HepG2 (cell line): ENCODE measurements around the gene CALN1. TPM values are rescaled to one million over a fixed set of nuclear protein-coding genes. Genes with fewer than 3 reads are reported as not detected.

Experiments used
- ATAC-seq: fragments of 200-7000 bp; cut with Tn5 transposase; 3 replicates; pipeline ENCODE4 v1.9.1; 2020; ENCODE audit warnings: mild to moderate bottlenecking, moderate library complexity
- BruUV-seq: library from RNA; stranded (reverse); fragments of 400-500 nt; replicated peaks from 2 replicates; lab custom pipeline; 2021; lab: Mats Ljungman, UMichigan
- CTCF ChIA-PET: fragments of 300-600 bp; formaldehyde crosslinking; extraction: SDS; loops from one replicate; lab custom pipeline; 2021; ENCODE audit warnings: low total read pairs, inconsistent platforms, low intra/inter-chr PET ratio; lab: Yijun Ruan, JAX
- POLR2A ChIA-PET: fragments of 350-600 bp; sonication (Branson Sonifier 250); formaldehyde crosslinking; loops from one replicate; lab custom pipeline; 2020; ENCODE audit warnings: antibody characterized with exemption, inconsistent platforms; lab: Yijun Ruan, JAX
- DNase-seq: peaks from one replicate; pipeline ENCODE4 v3.0.0-alpha.2; 2015; ENCODE audit warnings: low spot score
- FAIRE-seq: peaks from 3 replicates; lab custom pipeline; 2011; peaks lifted over from hg19 to GRCh38; lab: Jason Lieb, UNC
- H2AFZ ChIP-seq: one replicate; pipeline ENCODE4 v1.6.1; 2011; ENCODE audit warnings: low read length, inconsistent platforms
- H3K27ac ChIP-seq: fragments of 300-600 bp; 3 replicates; pipeline ENCODE4 v1.8.0; 2011; ENCODE audit warnings: mixed run types, mild to moderate bottlenecking, mixed read lengths, low read length, inconsistent platforms; ENCODE audit not compliant: insufficient read depth; ENCODE audit errors: extremely low read length
- H3K27me3 ChIP-seq, 2 experiments: fragments of 200-600 bp in 1 of 2; 2 replicates in 1 of 2; 3 replicates in 1 of 2; pipeline versions ENCODE4 v1.6.0 to v1.8.0; 2011; ENCODE audit warnings: low read length in 2 of 2, mild to moderate bottlenecking in 2 of 2, moderate library complexity in 2 of 2, inconsistent platforms in 1 of 2; ENCODE audit not compliant: insufficient read depth in 2 of 2, control insufficient read depth in 1 of 2
- H3K36me3 ChIP-seq, 2 experiments: fragments of 200-600 bp in 1 of 2; replicated peaks in 1 of 2; 2 replicates in 1 of 2; 3 replicates in 1 of 2; pipeline versions ENCODE4 v1.5.1 to v1.8.0; 2011; ENCODE audit warnings: low read length in 2 of 2, inconsistent platforms in 1 of 2; ENCODE audit not compliant: insufficient read depth in 2 of 2, control insufficient read depth in 1 of 2
- H3K4me1 ChIP-seq: 2 replicates; pipeline ENCODE4 v1.5.1; 2012; ENCODE audit warnings: low read length, inconsistent platforms; ENCODE audit not compliant: insufficient read depth
- H3K4me2 ChIP-seq: 2 replicates; pipeline ENCODE4 v1.6.0; 2011; ENCODE audit warnings: low read depth, low read length, inconsistent platforms
- H3K4me3 ChIP-seq, 3 experiments: fragments of 200-600 bp in 1 of 3; sonication (generic), shearing (Covaris generic) in 1 of 3; replicated peaks in 1 of 3; 2 replicates each; pipeline ENCODE4 v1.5.1; 2011 to 2016; ENCODE audit warnings: low read length in 3 of 3, inconsistent platforms in 2 of 3, low read depth in 2 of 3, mild to moderate bottlenecking in 2 of 3, control low read depth in 1 of 3, mixed read lengths in 1 of 3; ENCODE audit not compliant: insufficient read depth in 1 of 3
- H3K79me2 ChIP-seq: one replicate; pipeline ENCODE4 v1.6.1; 2011; ENCODE audit warnings: low read length, inconsistent platforms; ENCODE audit not compliant: insufficient read depth
- H3K9ac ChIP-seq: 2 replicates; pipeline ENCODE4 v1.6.0; 2011; ENCODE audit warnings: mild to moderate bottlenecking, low read depth, low read length, inconsistent platforms; ENCODE audit not compliant: insufficient read depth
- H3K9me3 ChIP-seq: 2 replicates; pipeline ENCODE4 v1.5.1; 2012; ENCODE audit warnings: mild to moderate bottlenecking, low read length
- H4K20me1 ChIP-seq: 2 replicates; pipeline ENCODE4 v1.6.0; 2011; ENCODE audit warnings: inconsistent platforms, mild to moderate bottlenecking, low read length, moderate library complexity; ENCODE audit not compliant: insufficient read depth
- ADNP ChIP-seq: sonication (generic); formaldehyde crosslinking; IDR thresholded peaks from 2 replicates; pipeline ENCODE4 v1.4.0; 2020; ENCODE audit warnings: missing genetic modification reagents
- FOXA1 ChIP-seq, 2 experiments: fragments of 450-650 bp in 1 of 2; sonication (generic) in 1 of 2; formaldehyde crosslinking in 1 of 2; IDR thresholded peaks; 2 replicates each; pipeline versions ENCODE4 v1.4.0 to v1.6.1; 2016 to 2020; ENCODE audit warnings: missing genetic modification reagents in 1 of 2
- FOXM1 ChIP-seq: sonication (generic); formaldehyde crosslinking; IDR thresholded peaks from 2 replicates; pipeline ENCODE4 v1.5.0; 2020; ENCODE audit warnings: missing genetic modification reagents
- HINFP ChIP-seq: sonication (generic); formaldehyde crosslinking; IDR thresholded peaks from 2 replicates; pipeline ENCODE4 v1.4.0; 2020; ENCODE audit warnings: low read depth, mild to moderate bottlenecking, missing genetic modification reagents
- KAT8 ChIP-seq: IDR thresholded peaks from 2 replicates; pipeline ENCODE4 v1.6.1; 2016; ENCODE audit warnings: missing genetic modification reagents, missing compliant biosample characterization
- MTA3 ChIP-seq: sonication (generic); formaldehyde crosslinking; IDR thresholded peaks from 2 replicates; pipeline ENCODE4 v1.4.0; 2020; ENCODE audit warnings: missing genetic modification reagents
- NONO ChIP-seq, 2 experiments: fragments of 450-650 bp in 1 of 2; sonication (generic) in 1 of 2; formaldehyde crosslinking in 1 of 2; IDR thresholded peaks in 1 of 2; conservative IDR thresholded peaks in 1 of 2; 2 replicates each; pipeline versions ENCODE4 v1.6.1 to v1.8.0; 2017 to 2022; ENCODE audit warnings: mild to moderate bottlenecking in 1 of 2, missing genetic modification reagents in 1 of 2, moderate library complexity in 1 of 2
- RFX1 ChIP-seq: fragments of 450-650 bp; IDR thresholded peaks from 2 replicates; pipeline ENCODE4 v1.6.1; 2017
- SOX13 ChIP-seq, 3 experiments: fragments of 450-650 bp in 1 of 3; sonication (generic) in 1 of 3; formaldehyde crosslinking in 1 of 3; IDR thresholded peaks in 2 of 3; conservative IDR thresholded peaks in 1 of 3; 2 replicates each; pipeline versions ENCODE4 v1.5.0 to v1.6.1; 2016 to 2020; ENCODE audit warnings: antibody characterized with exemption in 1 of 3, mild to moderate bottlenecking in 1 of 3, missing compliant biosample characterization in 1 of 3, missing genetic modification reagents in 1 of 3, moderate library complexity in 1 of 3
- SPEN ChIP-seq: sonication (generic); formaldehyde crosslinking; IDR thresholded peaks from 2 replicates; pipeline ENCODE4 v1.5.1; 2020; ENCODE audit warnings: low read depth, mild to moderate bottlenecking, missing genetic modification reagents
- TCF7L2 ChIP-seq: IDR thresholded peaks from 2 replicates; pipeline ENCODE4 v1.6.1; 2011; ENCODE audit warnings: mild to moderate bottlenecking, low read depth, low read length, moderate library complexity
- TEAD3 ChIP-seq: optimal IDR thresholded peaks from 2 replicates; pipeline ENCODE3; 2016; ENCODE audit warnings: borderline replicate concordance
- ZFX ChIP-seq: sonication (generic); formaldehyde crosslinking; IDR thresholded peaks from 2 replicates; pipeline ENCODE4 v1.4.0; 2020; ENCODE audit warnings: mild to moderate bottlenecking, low read depth, missing genetic modification reagents, moderate library complexity
- ZNF253 ChIP-seq: sonication (generic); formaldehyde crosslinking; IDR thresholded peaks from 2 replicates; pipeline ENCODE4 v1.8.0; 2022; ENCODE audit warnings: mild to moderate bottlenecking, missing genetic modification reagents, borderline replicate concordance
- ZNF546 ChIP-seq: sonication (generic); formaldehyde crosslinking; conservative IDR thresholded peaks from 2 replicates; pipeline ENCODE4 v1.8.1; 2023; ENCODE audit warnings: mild to moderate bottlenecking, missing genetic modification reagents
- ZNF616 ChIP-seq: sonication (generic); formaldehyde crosslinking; IDR thresholded peaks from 2 replicates; pipeline ENCODE4 v1.5.0; 2020; ENCODE audit warnings: low read depth, mild to moderate bottlenecking, missing genetic modification reagents
- ZNF619 ChIP-seq: sonication (generic); formaldehyde crosslinking; IDR thresholded peaks from 2 replicates; pipeline ENCODE4 v1.4.0; 2020; ENCODE audit warnings: mild to moderate bottlenecking, missing genetic modification reagents
- ZNF674 ChIP-seq: sonication (generic); formaldehyde crosslinking; IDR thresholded peaks from 2 replicates; pipeline ENCODE4 v1.5.0; 2020; ENCODE audit warnings: low read depth, mild to moderate bottlenecking, missing genetic modification reagents
- WGBS: methylation state at CpG from one replicate; pipeline ENCODE4 v1.1.6; 2017; ENCODE audit warnings: low lambda C conversion rate; 5-methylcytosine and 5-hydroxymethylcytosine counted together
- in situ Hi-C: cut with HindIII; loops from 2 replicates; pipeline ENCODE4 v1.10.0; 2017; ENCODE audit warnings: low pct_unique_long_range_greater_than_20kb; ENCODE audit not compliant: extremely low pct_ligation_motif_present
- intact Hi-C: fragments of 100-400 bp; cut with micrococcal nuclease; formaldehyde crosslinking; loops from one replicate; pipeline ENCODE4 v1.10.0; 2022; ENCODE audit not compliant: unreplicated experiment
- polyA plus RNA-seq, 8 experiments: library from polyadenylated mRNA; depleted of rRNA in 3 of 8; stranded (reverse) in 7 of 8; unstranded in 1 of 8; fragments of >200 nt; fragmentation: Illumina TruSeq in 4 of 8; extraction: Trizol in 4 of 8; gene quantifications; 2 replicates each; pipeline versions ENCODE4 v1.2.1 to v1.2.3, GENCODE V29; 2011 to 2016; ENCODE audit warnings: low read depth in 4 of 8, missing spikeins in 1 of 8, mixed read lengths in 1 of 8; ENCODE audit not compliant: insufficient read depth in 1 of 8
- total RNA-seq, 5 experiments: library from RNA; depleted of rRNA; stranded (reverse); fragments of >200 nt; fragmentation: Illumina TruSeq; extraction: Trizol; gene quantifications; 2 replicates each; pipeline ENCODE4 v1.2.3, GENCODE V29; 2016; ENCODE audit warnings: low read depth in 1 of 5

CALN1 gene
- total and polyA plus RNA-seq, 2 of the 13 experiments (the other 11 are each of a cell fraction or from before 2014, with no cell fraction given): not detected

DNA sequence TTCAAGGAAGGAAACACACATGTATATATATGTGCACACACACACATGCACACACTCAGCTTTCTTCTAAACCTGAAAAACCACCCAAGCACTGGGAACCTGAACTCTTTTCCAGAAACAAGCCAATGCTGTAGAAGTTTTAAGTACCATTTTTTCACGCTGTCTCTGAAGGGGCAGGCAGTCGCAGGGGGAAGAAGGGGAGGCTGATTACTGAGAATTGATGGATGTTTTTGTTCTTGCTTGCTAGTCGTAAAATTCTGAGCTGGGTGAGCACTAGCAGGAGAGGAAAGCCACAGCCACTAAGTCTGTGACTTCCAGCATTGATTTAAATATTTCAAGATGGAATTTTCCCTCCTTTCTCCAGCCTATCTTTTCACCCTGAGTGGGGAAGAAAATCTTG, 391.8 kb downstream of the CALN1 start (continued):
- TF ChIP-seq SOX13 (IDR thresholded peaks at IDR 0.05): no peak
- TF ChIP-seq SOX13 (CRISPR knock-in tag; conservative IDR thresholded peaks at IDR 0.05 in 1 of 2, IDR thresholded peaks at IDR 0.05 in 1 of 2): no peak
- no peak for TF ChIP-seq TCF7L2

GRCh38 chr7:72019436-72019835, 392.7 kb downstream of the CALN1 start:
- Histone ChIP-seq H3K4me1 (no peaks in the 10 kb centered on the region), H3K9ac (no peak overlapping the region), H3K27me3 (peaks cover 0 to 4% of the 10 kb centered on the region in 2 experiments; a peak in 1 of 5 replicates), H3K9me3 (no peaks in the 10 kb centered on the region), H4K20me1 (no peaks in the 10 kb centered on the region), H3K4me2 (no peak overlapping the region), H3K4me3 (no peak overlapping the region), H3K36me3 (no peaks in the 10 kb centered on the region), H3K79me2 (no peaks in the 10 kb centered on the region)
- BruUV-seq: no TSS peak
- no peak for FAIRE-seq
- in situ Hi-C loops: no loop called here
- ATAC-seq: no peak
- intact Hi-C loops: no loop called here
- POLR2A ChIA-PET: no interaction called here
- DNase-seq: no peak
- no CpG with 5 or more reads among the region's 2 CpGs for WGBS
- CTCF ChIA-PET: no interaction called here
- TF ChIP-seq HINFP (CRISPR knock-in tag): no peak
- no peak for TF ChIP-seq RFX1
- TF ChIP-seq ADNP: no peak
- TF ChIP-seq, all 625 proteins: peak for 0
- Histone ChIP-seq H2AFZ (no peak overlapping the region), H3K27ac (no peak overlapping the region)

GRCh38 chr7:72017756-72018155, 394.4 kb downstream of the CALN1 start:
- no peak overlapping the region for H2AFZ ChIP-seq
- intact Hi-C loops: no loop called here
- no peak for FAIRE-seq
- no peak for ATAC-seq
- no peaks in the 10 kb centered on the region for H3K4me1 ChIP-seq
- no TSS peak for BruUV-seq
- ChIA-PET POLR2A (no interaction called here), CTCF (no interaction called here)
- H3K4me2 ChIP-seq: no peak overlapping the region
- no peaks in the 10 kb centered on the region for H4K20me1 ChIP-seq
- 25% methylated on average over 6 of the region's 6 CpGs for WGBS
- H3K27ac ChIP-seq: no peak overlapping the region
- no peak overlapping the region for H3K4me3 ChIP-seq
- in situ Hi-C loops: no loop called here
- no peaks in the 10 kb centered on the region for H3K36me3 ChIP-seq
- no peaks in the 10 kb centered on the region for H3K9me3 ChIP-seq
- no peaks in the 10 kb centered on the region for H3K79me2 ChIP-seq
- DNase-seq: no peak
- no peak overlapping the region for H3K9ac ChIP-seq
- no peaks in the 10 kb centered on the region; a peak in 1 of 5 replicates for H3K27me3 ChIP-seq
- no peak for TF ChIP-seq MTA3
- TF ChIP-seq ZNF616 (CRISPR knock-in tag): no peak
- TF ChIP-seq KAT8 (CRISPR knock-in tag): no peak
- TF ChIP-seq FOXA1 (IDR thresholded peaks at IDR 0.05): no peak
- no peak for TF ChIP-seq FOXA1 (CRISPR knock-in tag; IDR thresholded peaks at IDR 0.05)
- no peak for TF ChIP-seq ZNF619
- TF ChIP-seq SPEN (CRISPR knock-in tag): no peak
- TF ChIP-seq FOXM1 (CRISPR knock-in tag): no peak
- no peak for TF ChIP-seq ZNF674 (CRISPR knock-in tag)
- no peak for TF ChIP-seq NONO (IDR thresholded peaks at IDR 0.05)
- no peak for TF ChIP-seq NONO (CRISPR knock-in tag; conservative IDR thresholded peaks at IDR 0.05)
- TF ChIP-seq ZNF546: no peak
- no peak for TF ChIP-seq ZNF253 (CRISPR knock-in tag)
- TF ChIP-seq ZFX (CRISPR knock-in tag): no peak
- no peak for TF ChIP-seq TEAD3
